Measurements from ENCODE around the gene TSKU.

The TSKU gene

DNA sequence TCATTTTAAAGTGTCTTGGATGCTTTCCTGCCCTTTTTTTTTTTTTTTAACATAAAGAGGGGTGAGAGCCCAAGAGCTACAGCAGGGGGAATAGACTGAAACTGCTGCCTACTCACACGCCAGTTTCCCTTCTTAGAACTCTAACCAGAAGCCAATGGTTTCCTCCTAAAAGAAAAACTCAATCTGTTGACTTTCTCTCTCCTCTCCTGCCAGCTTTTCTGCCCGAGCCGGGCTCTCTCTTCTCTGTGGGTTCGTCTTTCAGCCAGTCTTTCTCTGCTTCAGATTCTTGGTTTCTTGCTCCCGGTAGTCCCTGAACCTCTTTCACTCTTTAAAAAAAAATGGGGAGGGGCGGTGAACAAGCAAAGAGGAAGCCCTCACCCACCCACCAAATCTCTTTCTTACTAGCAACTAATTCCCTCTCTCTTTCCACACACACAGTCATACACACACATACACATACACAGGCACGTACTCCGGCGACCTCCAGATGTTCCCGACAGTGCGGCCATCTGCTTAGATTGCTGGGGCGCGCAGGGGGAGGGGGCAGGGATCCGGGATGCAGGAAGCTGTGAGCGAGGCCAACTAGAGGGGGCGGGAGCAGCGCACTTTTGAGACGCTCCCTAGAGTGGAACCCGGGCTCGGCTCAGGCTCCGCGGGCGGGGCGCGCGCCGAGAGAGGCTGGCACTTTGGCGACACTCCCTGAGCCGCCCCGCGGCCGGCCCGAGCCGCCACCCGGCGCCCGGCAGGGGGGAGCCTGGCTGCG lies 444 bp upstream of the TSKU start:
- peaks cover 43% of the 10 kb centered on the region for H3K79me2 ChIP-seq (ENCODE audit: control insufficient read depth, insufficient read depth, low read length, unreplicated experiment)
- peak overlapping the region; percentile 51 for H3K27ac ChIP-seq (ENCODE audit: low read depth, low read length)
- H3K4me1 ChIP-seq (ENCODE audit: control insufficient read depth, insufficient read depth, low read length, unreplicated experiment): peaks cover 30% of the 10 kb centered on the region
- H3K36me3 ChIP-seq (ENCODE audit: insufficient read depth, low read length): 0 out of 2 replicates have a peak, but pooled peaks cover 3% of the 10 kb centered on the region
- H3K27me3 ChIP-seq (ENCODE audit: insufficient read depth, low read length): no peaks in the 10 kb centered on the region
- peak overlapping the region; percentile 83 for H3K4me3 ChIP-seq (ENCODE audit: low read depth, low read length)
- peak overlapping the region; percentile 79 for H2AFZ ChIP-seq (ENCODE audit: low read length, unreplicated experiment)

DNA sequence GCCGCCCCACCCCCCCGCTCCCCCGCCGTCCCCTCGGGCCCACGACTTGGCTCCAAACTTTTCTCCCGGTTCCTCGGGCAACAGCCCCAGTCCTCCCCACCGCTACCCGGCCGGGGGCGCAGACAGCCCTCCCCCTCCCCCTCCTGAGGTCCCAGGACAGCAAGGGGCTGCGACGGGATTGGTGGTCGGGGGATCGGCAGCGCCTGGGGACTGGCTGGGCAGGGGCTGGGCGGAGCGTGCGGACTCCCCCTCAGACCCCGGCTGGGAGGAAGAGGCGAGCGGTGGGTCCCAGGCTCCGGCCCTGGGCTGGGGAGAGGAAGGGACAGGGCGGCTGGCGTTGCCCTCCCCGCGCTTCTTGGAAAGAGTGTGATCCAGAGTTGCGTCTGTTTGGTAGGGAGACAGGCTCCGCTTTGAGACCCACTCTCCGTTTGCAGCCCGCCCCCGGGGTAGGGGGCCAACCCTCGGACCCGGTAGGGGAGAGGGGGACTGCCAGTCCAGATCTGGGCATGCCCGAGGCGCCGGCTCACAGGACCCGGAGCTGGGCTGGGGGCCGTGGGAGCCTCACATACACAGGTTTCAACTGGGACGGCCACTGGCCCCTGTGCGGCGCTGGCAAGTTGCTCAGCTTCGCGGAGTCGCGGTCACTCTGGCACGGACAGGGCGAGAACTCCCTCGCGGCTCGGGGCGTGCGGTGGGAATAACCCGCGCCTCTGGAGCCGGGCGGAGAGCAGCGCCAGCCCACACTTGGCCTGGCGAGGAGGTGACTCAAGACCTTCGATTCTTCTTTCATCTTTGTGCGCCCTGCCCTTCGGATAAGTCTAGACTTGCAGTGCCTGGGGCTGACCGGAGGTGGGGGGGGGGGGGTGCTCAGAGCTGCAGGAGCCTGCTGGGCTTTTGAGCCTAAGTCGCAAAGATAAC lies 999 bp downstream of the TSKU start:
- H3K79me2 ChIP-seq (ENCODE audit: control insufficient read depth, insufficient read depth, low read length, unreplicated experiment): peaks cover 57% of the 10 kb centered on the region

DNA sequence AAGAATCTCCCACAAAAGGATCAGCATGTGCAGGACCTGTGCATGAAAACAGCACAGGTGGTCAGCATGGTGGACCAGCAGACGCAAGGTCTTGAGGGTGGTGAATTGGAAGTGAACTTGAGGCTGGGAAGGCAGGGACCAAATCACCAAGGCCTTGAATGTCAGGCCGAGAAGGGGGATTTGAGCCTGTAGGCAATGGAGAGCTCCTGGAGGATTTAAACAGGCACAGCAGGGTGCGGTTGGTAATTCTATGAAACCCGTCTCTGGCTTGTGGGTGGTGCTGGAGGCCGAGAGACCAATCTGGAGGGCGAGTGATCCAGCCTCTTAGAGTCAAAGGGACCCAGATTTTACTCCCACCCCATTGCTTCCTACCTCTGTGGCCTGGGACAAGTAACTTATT lies 2.4 kb downstream of the TSKU start:
- Histone ChIP-seq H2AFZ (ENCODE audit: low read length, unreplicated experiment) (no peak overlapping the region), H3K27ac (ENCODE audit: low read depth, low read length) (no peak overlapping the region), H3K27me3 (ENCODE audit: insufficient read depth, low read length) (no peaks in the 10 kb centered on the region), H3K36me3 (ENCODE audit: insufficient read depth, low read length) (no peaks in the 10 kb centered on the region), H3K79me2 (ENCODE audit: control insufficient read depth, insufficient read depth, low read length, unreplicated experiment) (peaks cover 70% of the 10 kb centered on the region), H3K4me3 (ENCODE audit: low read depth, low read length) (peak overlapping the region; percentile 83), H3K4me1 (ENCODE audit: control insufficient read depth, insufficient read depth, low read length, unreplicated experiment) (peaks cover 33% of the 10 kb centered on the region)

More for the DNA sequence above, 999 bp downstream of the TSKU start:
- Histone ChIP-seq H3K4me1 (ENCODE audit: control insufficient read depth, insufficient read depth, low read length, unreplicated experiment) (peaks cover 33% of the 10 kb centered on the region), H3K27me3 (ENCODE audit: insufficient read depth, low read length) (no peaks in the 10 kb centered on the region), H2AFZ (ENCODE audit: low read length, unreplicated experiment) (peak overlapping the region; percentile 52), H3K27ac (ENCODE audit: low read depth, low read length) (peak overlapping the region; percentile 59), H3K36me3 (ENCODE audit: insufficient read depth, low read length) (no peaks in the 10 kb centered on the region), H3K4me3 (ENCODE audit: low read depth, low read length) (peak overlapping the region; percentile 83)

DNA sequence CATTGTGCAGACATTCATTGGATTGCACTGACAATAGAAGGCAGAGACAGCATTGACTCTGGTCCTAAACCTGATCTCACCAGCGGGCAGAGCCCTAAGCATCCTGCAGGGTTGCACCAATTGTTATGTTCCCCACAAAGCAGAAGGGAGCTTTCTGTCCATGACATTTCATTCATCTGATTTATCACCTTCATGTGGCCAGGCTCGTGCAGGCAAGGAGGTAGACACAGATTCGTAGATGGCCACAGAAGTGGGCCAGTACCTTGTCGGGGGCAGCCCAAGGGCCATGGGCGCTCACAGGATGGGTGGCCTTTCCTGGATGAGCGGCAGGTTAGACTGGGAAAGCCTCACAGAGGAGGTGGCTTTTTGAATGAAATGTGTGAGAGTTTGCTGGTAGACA lies 2.9 kb downstream of the TSKU start:
- H3K4me1 ChIP-seq (ENCODE audit: control insufficient read depth, insufficient read depth, low read length, unreplicated experiment): peaks cover 32% of the 10 kb centered on the region
- peaks cover 73% of the 10 kb centered on the region for H3K79me2 ChIP-seq (ENCODE audit: control insufficient read depth, insufficient read depth, low read length, unreplicated experiment)
- H3K27ac ChIP-seq (ENCODE audit: low read depth, low read length): no peak overlapping the region
- H2AFZ ChIP-seq (ENCODE audit: low read length, unreplicated experiment): no peak overlapping the region
- no peaks in the 10 kb centered on the region for H3K36me3 ChIP-seq (ENCODE audit: insufficient read depth, low read length)
- H3K4me3 ChIP-seq (ENCODE audit: low read depth, low read length): no peak overlapping the region
- no peaks in the 10 kb centered on the region for H3K27me3 ChIP-seq (ENCODE audit: insufficient read depth, low read length)

DNA sequence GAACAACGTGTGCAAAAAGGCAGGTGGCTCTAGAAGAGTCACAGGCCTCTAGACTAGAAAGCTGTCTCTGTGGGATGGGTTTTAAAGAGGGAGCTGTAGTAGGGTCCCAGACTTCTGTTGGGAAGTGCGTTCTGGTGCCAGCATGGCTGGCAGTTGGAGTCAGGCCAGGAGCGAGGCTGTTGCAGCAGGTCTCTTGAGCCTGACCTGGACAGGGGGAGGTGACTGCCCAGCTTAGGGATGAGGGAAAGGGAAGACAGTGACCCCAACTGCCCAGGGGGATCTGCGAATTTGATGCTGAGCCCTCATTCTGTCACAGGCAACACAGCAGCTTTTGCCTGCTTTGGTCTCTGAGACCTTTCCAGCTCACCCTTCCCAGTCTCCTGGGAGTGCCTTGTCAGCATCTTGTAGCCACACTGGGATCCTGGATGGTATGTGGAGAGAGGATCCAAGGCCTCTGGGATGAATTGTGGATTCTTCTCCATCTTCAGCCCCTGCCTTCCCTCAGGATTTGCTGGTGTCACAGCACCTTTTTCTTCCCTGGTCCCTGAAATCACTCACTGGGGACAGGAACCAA lies 3.4 kb downstream of the TSKU start:
- Histone ChIP-seq H3K4me3 (ENCODE audit: low read depth, low read length) (no peak overlapping the region), H3K27me3 (ENCODE audit: insufficient read depth, low read length) (no peaks in the 10 kb centered on the region), H3K36me3 (ENCODE audit: insufficient read depth, low read length) (no peaks in the 10 kb centered on the region), H3K79me2 (ENCODE audit: control insufficient read depth, insufficient read depth, low read length, unreplicated experiment) (peaks cover 74% of the 10 kb centered on the region), H3K4me1 (ENCODE audit: control insufficient read depth, insufficient read depth, low read length, unreplicated experiment) (peaks cover 28% of the 10 kb centered on the region), H2AFZ (ENCODE audit: low read length, unreplicated experiment) (no peak overlapping the region), H3K27ac (ENCODE audit: low read depth, low read length) (no peak overlapping the region)

DNA sequence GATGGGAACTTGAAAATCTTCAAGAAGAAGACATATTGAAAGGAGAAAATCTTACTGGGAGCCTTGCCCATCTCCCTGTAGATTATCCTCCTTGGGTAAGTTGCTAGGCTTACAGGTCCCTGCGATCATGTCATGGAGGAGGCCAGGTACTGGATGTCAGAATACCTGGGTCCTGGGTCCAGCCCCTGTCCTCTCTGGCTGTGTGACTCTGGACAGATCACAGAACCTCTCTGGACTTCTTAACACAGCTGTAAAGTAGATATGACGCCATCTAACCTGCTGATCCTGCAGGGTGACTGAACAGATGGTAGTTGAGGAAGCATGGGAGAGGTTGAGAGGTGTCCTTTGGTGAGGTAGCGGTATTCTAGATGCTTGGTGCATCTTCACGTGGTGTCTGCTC lies 4.1 kb downstream of the TSKU start:
- no peak overlapping the region for H3K27ac ChIP-seq (ENCODE audit: low read depth, low read length)
- no peak overlapping the region for H3K4me3 ChIP-seq (ENCODE audit: low read depth, low read length)
- no peaks in the 10 kb centered on the region for H3K36me3 ChIP-seq (ENCODE audit: insufficient read depth, low read length)
- peaks cover 29% of the 10 kb centered on the region for H3K4me1 ChIP-seq (ENCODE audit: control insufficient read depth, insufficient read depth, low read length, unreplicated experiment)
- no peaks in the 10 kb centered on the region for H3K27me3 ChIP-seq (ENCODE audit: insufficient read depth, low read length)
- H2AFZ ChIP-seq (ENCODE audit: low read length, unreplicated experiment): no peak overlapping the region
- H3K79me2 ChIP-seq (ENCODE audit: control insufficient read depth, insufficient read depth, low read length, unreplicated experiment): peaks cover 80% of the 10 kb centered on the region

DNA sequence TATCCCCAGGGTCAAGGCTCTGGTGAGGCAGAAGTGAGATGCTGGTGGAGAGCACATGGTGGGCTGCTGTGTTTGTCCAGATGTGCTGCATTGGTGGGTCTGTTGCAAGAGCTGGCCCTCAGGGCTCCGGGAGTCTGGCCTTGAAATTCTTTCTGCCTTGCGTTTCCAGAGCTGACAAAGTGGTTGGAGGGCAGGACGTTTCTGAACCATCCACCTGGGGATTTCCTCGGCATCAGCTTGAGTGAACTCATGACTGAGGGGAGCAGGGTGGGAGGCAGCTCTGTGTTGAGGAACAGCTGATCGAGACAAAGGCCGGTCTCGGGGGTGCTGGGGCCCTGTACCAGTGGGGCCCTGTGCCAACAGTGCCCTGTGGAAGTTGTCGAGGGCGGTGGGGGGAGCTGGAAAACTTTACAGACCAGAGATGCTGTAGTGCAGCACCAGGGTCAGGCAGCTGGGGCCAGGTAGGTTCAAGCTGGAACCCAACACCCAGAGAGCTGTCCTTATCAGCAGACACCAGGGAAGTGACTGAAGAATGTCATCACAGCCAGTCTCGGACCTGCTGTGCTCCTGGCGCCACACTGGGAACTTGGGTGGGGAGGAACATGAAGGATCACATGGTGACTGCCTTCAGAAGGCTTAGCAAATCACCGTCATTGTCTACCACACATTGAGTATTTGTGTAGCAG lies 4.9 kb downstream of the TSKU start:
- Histone ChIP-seq H3K4me1 (ENCODE audit: control insufficient read depth, insufficient read depth, low read length, unreplicated experiment) (peaks cover 37% of the 10 kb centered on the region), H2AFZ (ENCODE audit: low read length, unreplicated experiment) (no peak overlapping the region), H3K4me3 (ENCODE audit: low read depth, low read length) (no peak overlapping the region), H3K27ac (ENCODE audit: low read depth, low read length) (no peak overlapping the region), H3K36me3 (ENCODE audit: insufficient read depth, low read length) (no peaks in the 10 kb centered on the region), H3K27me3 (ENCODE audit: insufficient read depth, low read length) (no peaks in the 10 kb centered on the region), H3K79me2 (ENCODE audit: control insufficient read depth, insufficient read depth, low read length, unreplicated experiment) (peaks cover 88% of the 10 kb centered on the region)

DNA sequence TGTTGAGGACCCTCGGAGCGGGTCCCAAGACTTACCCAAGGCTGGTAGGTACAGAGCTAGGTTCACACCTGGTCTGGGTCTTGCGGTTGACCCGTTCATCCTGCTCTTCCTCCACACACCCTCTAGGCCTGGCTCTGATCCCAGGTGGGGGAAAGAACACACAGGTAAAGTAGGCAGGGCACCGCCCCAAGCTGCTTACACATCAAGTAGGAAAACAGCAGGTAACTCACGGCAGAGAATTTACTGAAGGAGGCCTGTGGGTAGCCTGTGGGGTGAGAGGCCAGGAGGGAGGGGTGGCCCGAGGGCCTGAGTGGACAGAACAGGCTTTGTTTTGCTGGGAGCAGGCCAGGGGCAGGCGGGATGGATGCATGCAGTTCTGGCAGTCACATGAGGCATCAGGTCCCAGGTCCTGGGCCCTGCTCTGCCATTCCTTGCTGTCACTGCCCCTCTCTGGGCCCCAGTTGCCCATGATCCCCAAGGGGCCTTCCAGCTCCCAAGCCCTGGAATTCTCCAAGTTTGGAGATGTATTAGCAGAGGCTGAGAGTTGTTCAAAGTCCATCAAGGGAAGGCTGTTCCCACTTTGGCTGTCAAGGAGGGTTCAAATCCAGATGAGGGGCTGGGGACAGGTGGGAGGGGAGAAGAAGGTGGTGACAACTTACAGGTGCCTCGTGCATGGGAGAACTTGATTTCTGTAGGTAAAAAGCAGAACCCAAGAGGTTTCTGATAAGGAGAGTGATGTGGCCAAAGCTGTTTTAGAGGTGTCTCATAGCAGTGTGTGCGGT lies 5.7 kb downstream of the TSKU start:
- H3K79me2 ChIP-seq (ENCODE audit: control insufficient read depth, insufficient read depth, low read length, unreplicated experiment): peaks cover 90% of the 10 kb centered on the region
- H3K4me3 ChIP-seq (ENCODE audit: low read depth, low read length): no peak overlapping the region
- H3K27ac ChIP-seq (ENCODE audit: low read depth, low read length): no peak overlapping the region
- H3K27me3 ChIP-seq (ENCODE audit: insufficient read depth, low read length): no peaks in the 10 kb centered on the region
- H3K36me3 ChIP-seq (ENCODE audit: insufficient read depth, low read length): no peaks in the 10 kb centered on the region
- peaks cover 45% of the 10 kb centered on the region for H3K4me1 ChIP-seq (ENCODE audit: control insufficient read depth, insufficient read depth, low read length, unreplicated experiment)
- no peak overlapping the region for H2AFZ ChIP-seq (ENCODE audit: low read length, unreplicated experiment)

DNA sequence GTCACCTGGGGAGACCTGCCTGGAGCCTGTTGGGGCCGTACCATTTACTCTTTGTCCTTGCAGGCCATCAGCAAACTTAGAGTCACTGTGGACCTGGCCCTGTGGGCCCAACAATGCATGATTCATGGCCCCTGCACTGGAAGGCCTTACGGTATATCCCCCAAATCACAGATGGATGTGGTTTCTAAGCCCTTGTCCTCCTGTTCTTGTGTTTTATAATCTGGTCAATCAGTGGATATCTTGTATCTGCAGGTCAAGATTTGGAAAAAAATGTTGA lies 6.2 kb downstream of the TSKU start:
- no peak overlapping the region for H2AFZ ChIP-seq (ENCODE audit: low read length, unreplicated experiment)
- H3K79me2 ChIP-seq (ENCODE audit: control insufficient read depth, insufficient read depth, low read length, unreplicated experiment): peaks cover 91% of the 10 kb centered on the region
- no peaks in the 10 kb centered on the region for H3K36me3 ChIP-seq (ENCODE audit: insufficient read depth, low read length)
- peaks cover 49% of the 10 kb centered on the region for H3K4me1 ChIP-seq (ENCODE audit: control insufficient read depth, insufficient read depth, low read length, unreplicated experiment)
- no peak overlapping the region for H3K4me3 ChIP-seq (ENCODE audit: low read depth, low read length)
- H3K27me3 ChIP-seq (ENCODE audit: insufficient read depth, low read length): no peaks in the 10 kb centered on the region
- no peak overlapping the region for H3K27ac ChIP-seq (ENCODE audit: low read depth, low read length)

DNA sequence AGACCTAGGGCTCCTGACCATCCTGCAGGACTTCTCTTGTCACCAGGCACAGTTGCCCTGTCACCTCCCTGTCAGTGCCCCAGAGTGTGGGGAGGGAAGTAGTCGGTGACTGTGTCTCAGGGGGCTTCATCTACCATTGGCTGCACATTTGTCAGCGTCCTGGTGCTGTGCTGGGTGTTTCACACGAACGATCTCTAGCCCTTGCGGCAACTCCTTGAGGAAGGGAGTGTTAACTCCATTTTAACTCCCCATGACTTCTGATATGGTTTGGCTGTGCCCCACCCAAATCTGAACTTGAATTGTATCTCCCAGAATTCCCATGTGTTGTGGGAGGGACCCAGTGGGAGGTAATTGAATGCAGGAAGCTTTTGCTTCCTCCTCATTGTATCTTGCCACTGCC lies 7.1 kb downstream of the TSKU start:
- Histone ChIP-seq H2AFZ (ENCODE audit: low read length, unreplicated experiment) (no peak overlapping the region), H3K4me1 (ENCODE audit: control insufficient read depth, insufficient read depth, low read length, unreplicated experiment) (peaks cover 44% of the 10 kb centered on the region), H3K79me2 (ENCODE audit: control insufficient read depth, insufficient read depth, low read length, unreplicated experiment) (peaks cover 91% of the 10 kb centered on the region), H3K36me3 (ENCODE audit: insufficient read depth, low read length) (no peaks in the 10 kb centered on the region), H3K27ac (ENCODE audit: low read depth, low read length) (no peak overlapping the region), H3K4me3 (ENCODE audit: low read depth, low read length) (no peak overlapping the region), H3K27me3 (ENCODE audit: insufficient read depth, low read length) (no peaks in the 10 kb centered on the region)
